Measurements from ENCODE around the gene TBC1D17. TPM values are rescaled to one million over a fixed set of nuclear protein-coding genes. Genes with fewer than 3 reads are reported as not detected.

The TBC1D17 gene
- total RNA-seq, 2 donors from 2014 or later = 40.7 to 47.3 TPM

DNA sequence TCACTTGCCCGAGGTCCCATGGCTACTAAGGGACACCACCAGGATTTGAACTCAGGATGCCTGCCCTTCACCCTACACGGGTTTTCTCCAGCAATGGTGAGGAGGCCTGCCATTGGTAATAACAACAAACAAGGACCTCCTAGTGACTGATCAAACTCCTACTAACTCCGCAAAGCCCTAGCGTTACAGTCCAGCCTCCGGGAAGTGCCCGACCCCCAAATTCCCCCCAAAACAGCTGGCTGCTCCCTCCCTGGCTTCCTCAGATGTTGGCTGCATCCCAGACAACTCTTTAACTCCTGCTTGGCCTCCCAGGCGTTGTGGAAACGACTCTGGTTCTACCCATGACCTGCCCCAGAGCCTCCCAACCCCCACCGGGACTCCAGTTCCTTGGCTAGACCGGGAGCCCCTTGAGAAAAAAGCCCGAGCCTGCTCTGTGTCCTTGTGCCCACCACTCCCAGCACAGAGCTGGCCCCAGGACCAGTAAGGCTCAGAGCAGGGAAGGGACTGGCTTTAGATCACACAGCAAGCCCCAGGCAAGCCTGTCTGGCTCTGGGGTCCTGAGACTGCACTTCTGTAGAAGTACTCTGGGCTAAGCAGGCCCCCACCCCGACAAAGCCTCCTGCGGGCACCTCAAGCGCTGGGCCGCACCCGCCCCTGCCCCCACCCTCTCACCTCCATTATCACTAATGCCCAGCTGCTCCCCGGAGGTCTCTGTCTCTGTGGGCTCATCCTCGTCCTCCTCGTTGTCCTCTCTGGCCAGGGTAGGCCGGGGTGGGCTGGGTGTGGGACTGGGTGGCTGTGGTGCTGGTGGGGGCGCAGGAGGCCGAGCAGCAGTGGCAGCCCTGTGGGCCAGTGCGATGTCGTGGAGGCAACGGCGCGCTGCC, 5.0 kb upstream of the TBC1D17 start:
- DNase-seq = no peak
- 93 to 94% methylated on average over 9 to 26 of the region's 27 CpGs for WGBS, 2 experiments (ENCODE audit: insufficient coverage in 1 of 2, insufficient read length in 1 of 2)
- Histone ChIP-seq H3K4me3 (ENCODE audit: low read length) (no peak overlapping the region), H3K9me3 (ENCODE audit: control insufficient read depth, low read length) (no peaks in the 10 kb centered on the region), H3K27ac (ENCODE audit: low read depth, low read length) (no peak overlapping the region), H3K36me3 (ENCODE audit: control insufficient read depth, insufficient read depth, low read length) (peaks cover 6% of the 10 kb centered on the region), H3K4me1 (ENCODE audit: control insufficient read depth, insufficient read depth, low read length) (peaks cover 4% of the 10 kb centered on the region), H3K9ac (ENCODE audit: extremely low read depth, low read length, poor library complexity, severe bottlenecking) (no peak overlapping the region), H3K27me3 (ENCODE audit: control insufficient read depth, insufficient read depth, low read length, poor library complexity, severe bottlenecking) (no peaks in the 10 kb centered on the region)
- peaks cover 11% of the 10 kb centered on the region for H3K4me1 Mint-ChIP-seq
- peaks cover 5% of the 10 kb centered on the region for H3K9me3 Mint-ChIP-seq
- TF ChIP-seq, protein P1, sequence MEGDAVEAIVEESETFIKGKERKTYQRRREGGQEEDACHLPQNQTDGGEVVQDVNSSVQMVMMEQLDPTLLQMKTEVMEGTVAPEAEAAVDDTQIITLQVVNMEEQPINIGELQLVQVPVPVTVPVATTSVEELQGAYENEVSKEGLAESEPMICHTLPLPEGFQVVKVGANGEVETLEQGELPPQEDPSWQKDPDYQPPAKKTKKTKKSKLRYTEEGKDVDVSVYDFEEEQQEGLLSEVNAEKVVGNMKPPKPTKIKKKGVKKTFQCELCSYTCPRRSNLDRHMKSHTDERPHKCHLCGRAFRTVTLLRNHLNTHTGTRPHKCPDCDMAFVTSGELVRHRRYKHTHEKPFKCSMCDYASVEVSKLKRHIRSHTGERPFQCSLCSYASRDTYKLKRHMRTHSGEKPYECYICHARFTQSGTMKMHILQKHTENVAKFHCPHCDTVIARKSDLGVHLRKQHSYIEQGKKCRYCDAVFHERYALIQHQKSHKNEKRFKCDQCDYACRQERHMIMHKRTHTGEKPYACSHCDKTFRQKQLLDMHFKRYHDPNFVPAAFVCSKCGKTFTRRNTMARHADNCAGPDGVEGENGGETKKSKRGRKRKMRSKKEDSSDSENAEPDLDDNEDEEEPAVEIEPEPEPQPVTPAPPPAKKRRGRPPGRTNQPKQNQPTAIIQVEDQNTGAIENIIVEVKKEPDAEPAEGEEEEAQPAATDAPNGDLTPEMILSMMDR (conservative IDR thresholded peaks at IDR 0.05) = no peak
- H3K27me3 Mint-ChIP-seq (ENCODE audit: insufficient read depth) = no peaks in the 10 kb centered on the region
- H3K4me3 Mint-ChIP-seq = no peak overlapping the region
- H3K27ac Mint-ChIP-seq = no peak overlapping the region
- H3K36me3 Mint-ChIP-seq (ENCODE audit: low read depth) = peaks cover 11% of the 10 kb centered on the region

DNA sequence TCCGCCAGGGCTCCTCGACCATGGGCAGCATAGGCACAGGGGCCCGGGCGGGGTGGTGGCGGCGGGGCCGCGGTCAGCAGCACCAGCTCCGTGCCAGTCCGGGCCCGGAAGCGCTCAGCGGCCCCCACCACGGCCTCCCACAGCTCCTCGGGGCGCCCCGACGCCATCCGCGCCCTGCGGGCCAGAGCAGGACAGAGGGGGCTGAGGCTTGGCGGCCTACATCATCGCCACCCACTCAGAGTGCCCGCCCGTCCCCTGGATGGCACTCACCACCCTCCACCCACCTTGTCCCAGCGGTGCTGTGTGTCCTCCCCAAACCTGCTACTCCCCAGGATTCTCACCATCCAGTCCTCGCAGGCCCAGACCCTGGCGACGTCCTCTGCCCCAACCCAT, 4.4 kb upstream of the TBC1D17 start:
- no peaks in the 10 kb centered on the region for H3K9me3 ChIP-seq (ENCODE audit: control insufficient read depth, low read length)
- TF ChIP-seq, protein P1 (conservative IDR thresholded peaks at IDR 0.05) = no peak
- H3K27me3 ChIP-seq (ENCODE audit: control insufficient read depth, insufficient read depth, low read length, poor library complexity, severe bottlenecking) = no peaks in the 10 kb centered on the region
- Mint-ChIP-seq H3K4me1 (peaks cover 11% of the 10 kb centered on the region), H3K4me3 (no peak overlapping the region), H3K27me3 (ENCODE audit: insufficient read depth) (no peaks in the 10 kb centered on the region), H3K36me3 (ENCODE audit: low read depth) (peaks cover 13% of the 10 kb centered on the region), H3K9me3 (peaks cover 3% of the 10 kb centered on the region), H3K27ac (no peak overlapping the region)
- H3K27ac ChIP-seq (ENCODE audit: low read depth, low read length) = no peak overlapping the region
- peaks cover 4% of the 10 kb centered on the region for H3K4me1 ChIP-seq (ENCODE audit: control insufficient read depth, insufficient read depth, low read length)
- no peak overlapping the region for H3K4me3 ChIP-seq (ENCODE audit: low read length)
- WGBS, 2 experiments (ENCODE audit: insufficient coverage in 1 of 2, insufficient read length in 1 of 2) = 95 to 98% methylated on average over 4 to 29 of the region's 29 CpGs
- DNase-seq = no peak
- H3K9ac ChIP-seq (ENCODE audit: extremely low read depth, low read length, poor library complexity, severe bottlenecking) = no peak overlapping the region
- H3K36me3 ChIP-seq (ENCODE audit: control insufficient read depth, insufficient read depth, low read length) = peaks cover 6% of the 10 kb centered on the region

DNA sequence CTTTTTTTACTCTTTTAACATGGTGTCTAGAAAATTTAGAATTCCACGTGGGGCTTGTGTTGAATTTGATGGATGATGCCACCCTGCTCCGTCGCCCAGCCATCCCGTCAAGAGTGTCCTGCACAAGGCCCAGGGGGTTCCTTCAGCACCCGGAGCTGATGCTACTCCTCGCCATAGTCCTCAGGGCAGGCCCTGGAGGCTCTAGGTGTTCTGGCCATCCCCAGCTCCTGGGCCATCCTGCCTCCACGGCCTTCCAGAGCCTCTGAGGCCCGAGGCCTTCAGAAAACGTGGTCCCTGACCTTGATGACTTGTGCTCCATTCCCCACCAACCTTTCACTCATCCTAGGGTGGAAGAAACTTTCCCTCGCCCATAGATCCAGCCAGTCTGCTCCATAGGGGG, 3.7 kb upstream of the TBC1D17 start:
- Histone ChIP-seq H3K4me1 (ENCODE audit: control insufficient read depth, insufficient read depth, low read length) (peaks cover 4% of the 10 kb centered on the region), H3K4me3 (ENCODE audit: low read length) (no peak overlapping the region), H3K9me3 (ENCODE audit: control insufficient read depth, low read length) (no peaks in the 10 kb centered on the region), H3K9ac (ENCODE audit: extremely low read depth, low read length, poor library complexity, severe bottlenecking) (no peak overlapping the region), H3K27ac (ENCODE audit: low read depth, low read length) (no peak overlapping the region), H3K27me3 (ENCODE audit: control insufficient read depth, insufficient read depth, low read length, poor library complexity, severe bottlenecking) (no peaks in the 10 kb centered on the region), H3K36me3 (ENCODE audit: control insufficient read depth, insufficient read depth, low read length) (peaks cover 7% of the 10 kb centered on the region)
- H3K4me3 Mint-ChIP-seq = no peak overlapping the region
- H3K27me3 Mint-ChIP-seq (ENCODE audit: insufficient read depth) = no peaks in the 10 kb centered on the region
- H3K36me3 Mint-ChIP-seq (ENCODE audit: low read depth) = peaks cover 16% of the 10 kb centered on the region
- no peaks in the 10 kb centered on the region for H3K9me3 Mint-ChIP-seq
- H3K4me1 Mint-ChIP-seq = peaks cover 13% of the 10 kb centered on the region
- TF ChIP-seq, protein P1 (conservative IDR thresholded peaks at IDR 0.05) = no peak
- no peak for DNase-seq
- WGBS, 2 experiments (ENCODE audit: insufficient coverage in 1 of 2, insufficient read length in 1 of 2) = 86 to 91% methylated on average over 6 to 10 of the region's 10 CpGs
- H3K27ac Mint-ChIP-seq = no peak overlapping the region
